GM23338 (cell line): ENCODE measurements around the gene ANO4. TPM values are rescaled to one million over a fixed set of nuclear protein-coding genes. Genes with fewer than 3 reads are reported as not detected.

Experiments used
- ATAC-seq: fragments of 200-7000 bp; cut with Tn5 transposase; 3 replicates; pipeline ENCODE4 v1.9.1; 2020
- DNase-seq: peaks from one replicate; pipeline ENCODE4 v3.0.0-alpha.2; 2015; ENCODE audit warnings: low spot score
- H2AFZ ChIP-seq: fragments of 200-600 bp; sonication (generic); 2 replicates; pipeline ENCODE4 v1.8.0; 2016; ENCODE audit warnings: antibody characterized with exemption, mild to moderate bottlenecking, moderate library complexity
- H3F3A ChIP-seq: fragments of 200-600 bp; sonication (generic); replicated peaks from 2 replicates; pipeline ENCODE4 v1.8.0; 2017; ENCODE audit warnings: antibody characterized with exemption, mixed run types, low read depth
- H3K27ac ChIP-seq: fragments of 200-600 bp; sonication (generic); 2 replicates; pipeline ENCODE4 v1.6.1; 2016; ENCODE audit warnings: low read depth
- H3K27me3 ChIP-seq: fragments of 200-600 bp; sonication (generic); 2 replicates; pipeline ENCODE4 v1.8.0; 2016; ENCODE audit warnings: mild to moderate bottlenecking, mixed run types, moderate library complexity; ENCODE audit not compliant: insufficient read depth
- H3K36me3 ChIP-seq: fragments of 200-600 bp; sonication (generic); 2 replicates; pipeline ENCODE4 v1.8.0; 2016; ENCODE audit warnings: mild to moderate bottlenecking; ENCODE audit not compliant: insufficient read depth
- H3K4me1 ChIP-seq: fragments of 200-600 bp; sonication (generic); 2 replicates; pipeline ENCODE4 v1.8.0; 2016; ENCODE audit warnings: mild to moderate bottlenecking, moderate library complexity; ENCODE audit not compliant: insufficient read depth
- H3K4me2 ChIP-seq: fragments of 200-600 bp; sonication (generic); 2 replicates; pipeline ENCODE4 v1.7.1; 2017; ENCODE audit warnings: mixed run types
- H3K4me3 ChIP-seq: fragments of 200-600 bp; sonication (generic); 2 replicates; pipeline ENCODE4 v1.6.1; 2016; ENCODE audit warnings: mixed run types
- H3K79me2 ChIP-seq: fragments of 200-600 bp; sonication (generic); replicated peaks from 2 replicates; pipeline ENCODE4 v1.8.0; 2017; ENCODE audit warnings: mild to moderate bottlenecking; ENCODE audit not compliant: insufficient read depth
- H3K9me2 ChIP-seq: fragments of 200-600 bp; sonication (generic); 2 replicates; pipeline ENCODE4 v1.8.0; 2017; ENCODE audit not compliant: insufficient read depth
- H4K20me1 ChIP-seq: fragments of 200-600 bp; sonication (generic); replicated peaks from 2 replicates; pipeline ENCODE4 v1.8.0; 2017; ENCODE audit warnings: mild to moderate bottlenecking; ENCODE audit not compliant: insufficient read depth
- H3K27ac Mint-ChIP-seq: 2 replicates; pipeline ENCODE4 v1.8.0; 2020; ENCODE audit warnings: inconsistent platforms, mild to moderate bottlenecking, moderate library complexity, mixed read lengths
- H3K27me3 Mint-ChIP-seq: 3 replicates; pipeline ENCODE4 v1.8.0; 2022; ENCODE audit warnings: low read depth, mild to moderate bottlenecking, moderate library complexity, mixed read lengths, inconsistent platforms; ENCODE audit not compliant: insufficient read depth, poor library complexity
- H3K36me3 Mint-ChIP-seq: 3 replicates; pipeline ENCODE4 v1.8.0; 2021; ENCODE audit warnings: low read depth, mild to moderate bottlenecking, inconsistent platforms, moderate library complexity, mixed read lengths
- H3K4me1 Mint-ChIP-seq: 3 replicates; pipeline ENCODE4 v1.8.0; 2020; ENCODE audit warnings: mild to moderate bottlenecking, inconsistent platforms, mixed read lengths
- H3K4me3 Mint-ChIP-seq: 3 replicates; pipeline ENCODE4 v1.8.0; 2021; ENCODE audit warnings: moderate library complexity, mild to moderate bottlenecking, inconsistent platforms, mixed read lengths
- H3K9me3 Mint-ChIP-seq: 3 replicates; pipeline ENCODE4 v1.8.0; 2020; ENCODE audit warnings: moderate library complexity, mild to moderate bottlenecking, inconsistent platforms, mixed read lengths
- CREB1 ChIP-seq: fragments of 250-450 bp; sonication (Bioruptor Pico); IDR thresholded peaks from 2 replicates; pipeline ENCODE4 v1.5.0; 2020; ENCODE audit warnings: low read depth, mild to moderate bottlenecking, moderate library complexity
- ETS1 ChIP-seq: IDR thresholded peaks from 2 replicates; pipeline ENCODE4 v1.6.1; 2016; ENCODE audit warnings: antibody characterized with exemption
- JUNB ChIP-seq: IDR thresholded peaks from one replicate; pipeline ENCODE4 v1.6.1; 2016; ENCODE audit warnings: antibody characterized with exemption; ENCODE audit not compliant: unreplicated experiment
- NANOG ChIP-seq: IDR thresholded peaks from 2 replicates; pipeline ENCODE4 v1.6.1; 2016; ENCODE audit warnings: antibody characterized with exemption, borderline replicate concordance
- STAT1 ChIP-seq: IDR thresholded peaks from one replicate; pipeline ENCODE4 v1.6.1; 2016; ENCODE audit warnings: antibody characterized with exemption; ENCODE audit not compliant: unreplicated experiment
- ZNF331 ChIP-seq: fragments of 250-450 bp; sonication (Bioruptor Pico); IDR thresholded peaks from 2 replicates; pipeline ENCODE4 v1.5.0; 2020; ENCODE audit warnings: low read depth, mild to moderate bottlenecking, moderate library complexity
- ZNF462 ChIP-seq: fragments of 250-450 bp; sonication (Bioruptor Pico); IDR thresholded peaks from 2 replicates; pipeline ENCODE4 v1.5.0; 2020; ENCODE audit warnings: mild to moderate bottlenecking, moderate library complexity
- polyA plus RNA-seq: library from polyadenylated mRNA; unstranded; fragments of >200 nt; fragmentation: Nextera tagmentation; extraction: Ambion mirVana; gene quantifications from 2 replicates; pipeline ENCODE4 v1.2.1, GENCODE V29; 2016
- total RNA-seq: library from RNA; depleted of rRNA; stranded (reverse); fragments of >200 nt; shearing (Covaris generic); gene quantifications from 2 replicates; pipeline ENCODE4 v1.2.3, GENCODE V29; 2014
- TF ChIP-seq, protein P1 (sequence below), 2 experiments: fragments of 200-600 bp in 1 of 2; sonication (generic) in 1 of 2; conservative IDR thresholded peaks; 2 replicates each; pipeline versions ENCODE4 v1.5.1 to v1.6.1; 2016 to 2017; ENCODE audit warnings: antibody characterized with exemption in 2 of 2, low read depth in 2 of 2, mild to moderate bottlenecking in 2 of 2, moderate library complexity in 1 of 2

ANO4 gene
- total and polyA plus RNA-seq, 2 experiments from 2014 or later: 1.7 to 8.7 TPM

- Histone ChIP-seq H2AFZ (no peak overlapping the region), H3K4me3 (no peak overlapping the region), H4K20me1 (no peaks in the 10 kb centered on the region), H3K27ac (no peak overlapping the region), H3K79me2 (no peaks in the 10 kb centered on the region), H3K36me3 (no peaks in the 10 kb centered on the region), H3K4me1 (0 out of 2 replicates have a peak, but pooled peaks cover under 1% of the 10 kb centered on the region), H3K4me2 (no peak overlapping the region), H3K27me3 (no peaks in the 10 kb centered on the region), H3K9me2 (no peaks in the 10 kb centered on the region), H3F3A (no peaks in the 10 kb centered on the region)
- Mint-ChIP-seq H3K9me3 (no peaks in the 10 kb centered on the region), H3K27me3 (peaks cover 5% of the 10 kb centered on the region), H3K36me3 (no peaks in the 10 kb centered on the region), H3K27ac (no peak overlapping the region), H3K4me3 (no peak overlapping the region), H3K4me1 (no peaks in the 10 kb centered on the region)
- no peak for DNase-seq
- TF ChIP-seq STAT1 (no peak), NANOG (no peak), ZNF462 (CRISPR knock-in tag) (no peak), CREB1 (CRISPR knock-in tag) (no peak), ETS1 (no peak), JUNB (no peak), ZNF331 (CRISPR knock-in tag) (no peak)
- TF ChIP-seq, protein P1, sequence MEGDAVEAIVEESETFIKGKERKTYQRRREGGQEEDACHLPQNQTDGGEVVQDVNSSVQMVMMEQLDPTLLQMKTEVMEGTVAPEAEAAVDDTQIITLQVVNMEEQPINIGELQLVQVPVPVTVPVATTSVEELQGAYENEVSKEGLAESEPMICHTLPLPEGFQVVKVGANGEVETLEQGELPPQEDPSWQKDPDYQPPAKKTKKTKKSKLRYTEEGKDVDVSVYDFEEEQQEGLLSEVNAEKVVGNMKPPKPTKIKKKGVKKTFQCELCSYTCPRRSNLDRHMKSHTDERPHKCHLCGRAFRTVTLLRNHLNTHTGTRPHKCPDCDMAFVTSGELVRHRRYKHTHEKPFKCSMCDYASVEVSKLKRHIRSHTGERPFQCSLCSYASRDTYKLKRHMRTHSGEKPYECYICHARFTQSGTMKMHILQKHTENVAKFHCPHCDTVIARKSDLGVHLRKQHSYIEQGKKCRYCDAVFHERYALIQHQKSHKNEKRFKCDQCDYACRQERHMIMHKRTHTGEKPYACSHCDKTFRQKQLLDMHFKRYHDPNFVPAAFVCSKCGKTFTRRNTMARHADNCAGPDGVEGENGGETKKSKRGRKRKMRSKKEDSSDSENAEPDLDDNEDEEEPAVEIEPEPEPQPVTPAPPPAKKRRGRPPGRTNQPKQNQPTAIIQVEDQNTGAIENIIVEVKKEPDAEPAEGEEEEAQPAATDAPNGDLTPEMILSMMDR (conservative IDR thresholded peaks at IDR 0.05; ENCODE audit: low read depth in 2 of 2): no peak
- ATAC-seq: no peak
Observed at GRCh38 chr12:100860611-100861010, 66.0 kb downstream of the ANO4 start.
